Ishikawa (cell line): Measurements from ENCODE around the gene DEAF1.

Experiments
- CEBPB ChIP-seq: IDR thresholded peaks from 2 replicates; pipeline ENCODE4 v1.6.1; 2012
- CREB1 ChIP-seq: IDR thresholded peaks from 2 replicates; pipeline ENCODE4 v1.6.1; 2012; ENCODE audit warnings: low read depth
- EGR1 ChIP-seq: IDR thresholded peaks from 2 replicates; pipeline ENCODE4 v1.6.1; 2012
- EP300 ChIP-seq: IDR thresholded peaks from 2 replicates; pipeline ENCODE4 v1.6.1; 2012; ENCODE audit warnings: borderline replicate concordance
- FOXM1 ChIP-seq: IDR thresholded peaks from 2 replicates; pipeline ENCODE4 v1.6.1; 2012; ENCODE audit warnings: low read depth, borderline replicate concordance
- NFIC ChIP-seq: IDR thresholded peaks from 2 replicates; pipeline ENCODE4 v1.6.1; 2012
- RAD21 ChIP-seq: IDR thresholded peaks from 2 replicates; pipeline ENCODE4 v1.6.1; 2012; ENCODE audit warnings: low read depth
- TAF1 ChIP-seq: IDR thresholded peaks from 2 replicates; pipeline ENCODE4 v1.6.1; 2012; ENCODE audit warnings: low read depth, mild to moderate bottlenecking
- TCF12 ChIP-seq: IDR thresholded peaks from 2 replicates; pipeline ENCODE4 v1.6.1; 2012; ENCODE audit warnings: low read depth
- TEAD4 ChIP-seq: IDR thresholded peaks from 2 replicates; pipeline ENCODE4 v1.6.1; 2012
- YY1 ChIP-seq: IDR thresholded peaks from 2 replicates; pipeline ENCODE4 v1.6.1; 2012; ENCODE audit warnings: low read depth
- ZBTB7A ChIP-seq: IDR thresholded peaks from 2 replicates; pipeline ENCODE4 v1.6.1; 2012; ENCODE audit warnings: low read depth
- TF ChIP-seq, protein P1 (sequence below): IDR thresholded peaks from 2 replicates; pipeline ENCODE4 v1.6.1; 2012; ENCODE audit warnings: low read depth, mild to moderate bottlenecking
- TF ChIP-seq, protein P2 (sequence below): IDR thresholded peaks from 2 replicates; pipeline ENCODE4 v1.6.1; 2012
- TF ChIP-seq, protein P3 (sequence below): IDR thresholded peaks from 2 replicates; pipeline ENCODE4 v1.6.1; 2012

Gene DEAF1

DNA sequence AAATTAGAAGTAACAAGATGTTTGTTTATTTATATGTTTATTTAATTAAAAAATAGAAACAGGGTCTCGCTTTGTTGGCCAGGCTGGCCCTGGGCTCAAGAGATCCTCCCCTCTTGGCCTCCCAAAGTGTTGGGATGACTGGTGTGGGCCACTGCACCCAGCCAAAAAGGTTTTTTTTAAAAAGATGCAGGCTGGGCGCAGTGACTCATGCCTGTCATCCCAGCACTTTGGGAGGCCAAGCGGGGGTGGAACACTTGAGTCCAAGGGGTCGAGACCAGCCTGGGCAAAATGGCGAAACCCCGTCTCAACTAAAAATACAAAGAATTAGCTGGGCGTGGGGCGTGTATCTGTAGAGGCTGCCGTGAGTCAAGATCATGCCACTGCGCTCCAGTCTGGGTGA, 44.5 kb downstream of the DEAF1 start:
- TF ChIP-seq, protein P1, sequence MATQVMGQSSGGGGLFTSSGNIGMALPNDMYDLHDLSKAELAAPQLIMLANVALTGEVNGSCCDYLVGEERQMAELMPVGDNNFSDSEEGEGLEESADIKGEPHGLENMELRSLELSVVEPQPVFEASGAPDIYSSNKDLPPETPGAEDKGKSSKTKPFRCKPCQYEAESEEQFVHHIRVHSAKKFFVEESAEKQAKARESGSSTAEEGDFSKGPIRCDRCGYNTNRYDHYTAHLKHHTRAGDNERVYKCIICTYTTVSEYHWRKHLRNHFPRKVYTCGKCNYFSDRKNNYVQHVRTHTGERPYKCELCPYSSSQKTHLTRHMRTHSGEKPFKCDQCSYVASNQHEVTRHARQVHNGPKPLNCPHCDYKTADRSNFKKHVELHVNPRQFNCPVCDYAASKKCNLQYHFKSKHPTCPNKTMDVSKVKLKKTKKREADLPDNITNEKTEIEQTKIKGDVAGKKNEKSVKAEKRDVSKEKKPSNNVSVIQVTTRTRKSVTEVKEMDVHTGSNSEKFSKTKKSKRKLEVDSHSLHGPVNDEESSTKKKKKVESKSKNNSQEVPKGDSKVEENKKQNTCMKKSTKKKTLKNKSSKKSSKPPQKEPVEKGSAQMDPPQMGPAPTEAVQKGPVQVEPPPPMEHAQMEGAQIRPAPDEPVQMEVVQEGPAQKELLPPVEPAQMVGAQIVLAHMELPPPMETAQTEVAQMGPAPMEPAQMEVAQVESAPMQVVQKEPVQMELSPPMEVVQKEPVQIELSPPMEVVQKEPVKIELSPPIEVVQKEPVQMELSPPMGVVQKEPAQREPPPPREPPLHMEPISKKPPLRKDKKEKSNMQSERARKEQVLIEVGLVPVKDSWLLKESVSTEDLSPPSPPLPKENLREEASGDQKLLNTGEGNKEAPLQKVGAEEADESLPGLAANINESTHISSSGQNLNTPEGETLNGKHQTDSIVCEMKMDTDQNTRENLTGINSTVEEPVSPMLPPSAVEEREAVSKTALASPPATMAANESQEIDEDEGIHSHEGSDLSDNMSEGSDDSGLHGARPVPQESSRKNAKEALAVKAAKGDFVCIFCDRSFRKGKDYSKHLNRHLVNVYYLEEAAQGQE: no peak
- TF ChIP-seq EGR1 (no peak), TAF1 (no peak), CREB1 (no peak), EP300 (no peak), CEBPB (no peak), NFIC (no peak), TEAD4 (no peak), TCF12 (no peak)
- TF ChIP-seq, protein P2, sequence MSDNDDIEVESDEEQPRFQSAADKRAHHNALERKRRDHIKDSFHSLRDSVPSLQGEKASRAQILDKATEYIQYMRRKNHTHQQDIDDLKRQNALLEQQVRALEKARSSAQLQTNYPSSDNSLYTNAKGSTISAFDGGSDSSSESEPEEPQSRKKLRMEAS: no peak

DNA sequence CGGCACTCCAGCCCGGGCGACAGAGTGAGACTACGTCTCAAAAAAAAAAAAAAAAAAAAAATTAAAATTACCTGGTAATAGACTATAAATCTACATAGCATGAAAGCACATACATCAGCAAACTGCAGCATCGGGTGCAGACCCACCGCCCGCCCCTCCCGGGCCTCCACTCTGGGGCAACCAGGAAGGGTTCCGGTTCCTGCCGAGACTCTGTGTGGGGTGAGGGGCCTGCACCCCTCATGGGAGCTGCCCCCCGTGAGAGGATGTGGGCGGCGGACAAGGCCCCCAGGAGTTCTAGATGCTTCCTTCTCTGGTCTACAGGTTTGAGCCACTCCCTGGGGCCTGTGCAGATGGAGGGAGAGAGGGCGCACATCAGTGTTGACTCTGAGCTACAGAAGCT, 48.8 kb downstream of the DEAF1 start:
- TF ChIP-seq ZBTB7A (no peak), NFIC (no peak), CEBPB (no peak), EGR1 (no peak)

DNA sequence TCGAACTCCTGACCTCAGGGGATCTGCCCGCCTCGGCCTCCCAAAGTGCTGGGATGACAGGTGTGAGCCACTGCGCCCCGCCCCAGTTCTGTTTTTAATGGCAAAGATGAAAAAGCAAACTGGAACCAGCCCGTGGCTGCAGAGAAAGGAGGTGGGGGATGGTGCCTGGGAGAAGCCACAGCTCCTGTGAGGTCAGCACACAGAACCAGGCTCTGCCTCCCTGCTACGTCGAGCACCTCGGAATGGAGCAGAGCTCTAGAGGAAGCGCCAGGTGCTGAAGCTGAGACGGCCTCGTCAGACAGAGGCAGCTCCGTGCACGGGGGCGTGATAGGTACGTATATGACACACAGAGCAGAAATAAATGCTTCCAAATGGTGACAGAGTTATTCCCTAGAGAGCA, 49.5 kb downstream of the DEAF1 start:
- TF ChIP-seq TAF1 (no peak), FOXM1 (no peak), EP300 (no peak), ZBTB7A (no peak), CEBPB (no peak), EGR1 (no peak), TCF12 (no peak), CREB1 (no peak), YY1 (no peak), NFIC (no peak), RAD21 (no peak), TEAD4 (no peak)
- TF ChIP-seq, protein P3, sequence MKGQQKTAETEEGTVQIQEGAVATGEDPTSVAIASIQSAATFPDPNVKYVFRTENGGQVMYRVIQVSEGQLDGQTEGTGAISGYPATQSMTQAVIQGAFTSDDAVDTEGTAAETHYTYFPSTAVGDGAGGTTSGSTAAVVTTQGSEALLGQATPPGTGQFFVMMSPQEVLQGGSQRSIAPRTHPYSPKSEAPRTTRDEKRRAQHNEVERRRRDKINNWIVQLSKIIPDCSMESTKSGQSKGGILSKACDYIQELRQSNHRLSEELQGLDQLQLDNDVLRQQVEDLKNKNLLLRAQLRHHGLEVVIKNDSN: no peak
- TF ChIP-seq, protein P1: no peak
- TF ChIP-seq, protein P2: no peak

DNA sequence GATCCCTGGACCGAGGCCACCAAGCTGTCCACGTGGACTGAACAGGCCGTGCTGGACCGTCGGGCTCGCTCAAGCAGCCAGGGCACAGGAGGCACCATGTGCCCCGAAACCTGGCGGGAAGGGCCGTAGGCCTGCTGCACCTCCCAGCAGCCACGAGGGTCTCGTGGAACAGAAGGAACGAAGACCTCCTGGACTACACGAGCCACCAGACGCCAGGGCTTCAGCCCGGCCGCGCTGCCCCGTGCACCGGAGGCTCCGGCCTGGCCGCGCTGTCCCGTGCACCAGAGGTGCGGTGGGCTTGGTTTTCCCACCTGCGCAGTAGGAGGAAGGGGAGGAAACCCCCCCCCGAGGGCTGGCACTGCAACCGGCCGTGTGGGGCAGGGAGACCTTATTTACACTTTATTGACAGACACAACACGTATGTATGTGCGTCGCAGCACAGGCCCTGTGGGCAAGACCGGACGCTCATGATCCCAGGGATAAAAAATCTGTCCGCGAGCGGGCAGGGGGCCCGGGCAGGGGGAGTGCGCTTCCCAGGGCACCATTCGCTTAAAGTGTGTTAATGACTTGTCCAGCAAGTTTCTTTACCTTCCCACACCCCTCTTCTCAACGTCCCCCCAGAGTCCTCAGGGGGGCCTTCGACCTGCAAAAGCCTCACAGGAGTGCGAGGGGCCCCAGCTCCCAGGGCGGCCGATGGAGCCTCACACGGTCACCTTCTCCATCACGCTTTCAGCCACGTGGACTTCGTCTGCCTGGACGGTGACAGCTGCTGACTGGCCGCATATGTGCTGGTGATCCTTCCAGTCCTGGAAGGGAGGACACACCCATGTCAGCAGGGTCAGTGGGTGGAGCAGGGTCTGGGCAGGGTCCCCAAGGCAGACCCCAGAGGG, 50.9 kb downstream of the DEAF1 start:
- TF ChIP-seq EP300 (no peak), ZBTB7A (0 out of 2 replicates have a peak, but pooled peaks have one; percentile 27), FOXM1 (no peak)

DNA sequence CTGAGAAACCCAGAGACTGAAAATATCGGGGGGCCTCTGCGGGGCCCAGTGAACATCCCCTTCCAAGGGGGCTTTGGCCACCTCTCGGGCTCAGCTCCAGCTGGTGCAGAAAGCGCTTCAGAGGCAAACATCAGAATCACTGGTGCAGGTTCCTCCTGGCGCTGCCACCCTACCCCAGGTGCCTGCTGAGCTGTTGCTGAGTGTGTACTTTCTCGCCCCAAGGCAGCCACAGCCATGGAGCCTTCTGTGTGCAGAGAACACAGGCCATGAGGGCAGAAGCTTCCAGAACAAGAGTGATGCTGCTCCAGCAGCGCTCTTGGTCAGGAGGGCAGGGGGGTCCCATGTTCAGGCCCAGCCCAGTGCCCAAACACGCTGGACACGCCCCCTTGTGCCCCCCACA, 51.7 kb downstream of the DEAF1 start:
- no peak for TF ChIP-seq TEAD4
- TF ChIP-seq ZBTB7A: no peak
- TF ChIP-seq, protein P3: no peak
- no peak for TF ChIP-seq TAF1
- no peak for TF ChIP-seq NFIC

DNA sequence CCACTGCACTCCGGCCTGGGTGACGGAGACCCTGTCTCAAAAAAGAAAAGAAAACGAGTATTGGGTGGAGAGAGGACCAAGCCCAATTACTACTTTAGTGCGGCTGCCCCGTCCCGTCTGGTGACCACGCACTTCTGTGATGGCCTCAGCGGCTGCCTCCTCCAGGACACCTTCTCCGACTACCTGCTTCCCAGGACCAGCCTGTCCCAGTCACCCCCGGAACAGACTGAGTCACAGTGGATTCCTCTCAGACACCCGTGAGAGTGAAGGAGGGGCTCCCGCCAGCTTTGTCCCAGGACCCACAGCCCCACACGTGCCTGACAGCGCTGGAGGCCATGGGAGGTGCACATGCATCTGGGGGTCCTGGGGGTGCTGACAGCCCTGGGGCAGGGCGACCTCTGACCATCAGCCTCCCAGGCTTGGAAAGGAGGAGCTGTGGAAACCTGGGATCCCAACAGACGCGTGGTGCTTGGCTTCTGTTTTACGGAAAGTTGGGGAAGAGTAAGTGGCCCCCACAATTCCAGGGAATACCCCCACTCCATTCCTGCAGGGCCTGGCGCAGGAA, 53.1 kb downstream of the DEAF1 start:
- no peak for TF ChIP-seq TAF1
- no peak for TF ChIP-seq CEBPB
